HG02588 (cell line): ENCODE results near the gene MED12L.
A peak's percentile ranks its signal among the peaks of the same experiment; 100 is the strongest.

Source experiments
- ATAC-seq: cut with Tn5 transposase; IDR thresholded peaks from one replicate; pipeline ENCODE4 v1.9.1; 2021; ENCODE audit warnings: mild to moderate bottlenecking, moderate library complexity; ENCODE audit not compliant: unreplicated experiment

Gene MED12L

DNA sequence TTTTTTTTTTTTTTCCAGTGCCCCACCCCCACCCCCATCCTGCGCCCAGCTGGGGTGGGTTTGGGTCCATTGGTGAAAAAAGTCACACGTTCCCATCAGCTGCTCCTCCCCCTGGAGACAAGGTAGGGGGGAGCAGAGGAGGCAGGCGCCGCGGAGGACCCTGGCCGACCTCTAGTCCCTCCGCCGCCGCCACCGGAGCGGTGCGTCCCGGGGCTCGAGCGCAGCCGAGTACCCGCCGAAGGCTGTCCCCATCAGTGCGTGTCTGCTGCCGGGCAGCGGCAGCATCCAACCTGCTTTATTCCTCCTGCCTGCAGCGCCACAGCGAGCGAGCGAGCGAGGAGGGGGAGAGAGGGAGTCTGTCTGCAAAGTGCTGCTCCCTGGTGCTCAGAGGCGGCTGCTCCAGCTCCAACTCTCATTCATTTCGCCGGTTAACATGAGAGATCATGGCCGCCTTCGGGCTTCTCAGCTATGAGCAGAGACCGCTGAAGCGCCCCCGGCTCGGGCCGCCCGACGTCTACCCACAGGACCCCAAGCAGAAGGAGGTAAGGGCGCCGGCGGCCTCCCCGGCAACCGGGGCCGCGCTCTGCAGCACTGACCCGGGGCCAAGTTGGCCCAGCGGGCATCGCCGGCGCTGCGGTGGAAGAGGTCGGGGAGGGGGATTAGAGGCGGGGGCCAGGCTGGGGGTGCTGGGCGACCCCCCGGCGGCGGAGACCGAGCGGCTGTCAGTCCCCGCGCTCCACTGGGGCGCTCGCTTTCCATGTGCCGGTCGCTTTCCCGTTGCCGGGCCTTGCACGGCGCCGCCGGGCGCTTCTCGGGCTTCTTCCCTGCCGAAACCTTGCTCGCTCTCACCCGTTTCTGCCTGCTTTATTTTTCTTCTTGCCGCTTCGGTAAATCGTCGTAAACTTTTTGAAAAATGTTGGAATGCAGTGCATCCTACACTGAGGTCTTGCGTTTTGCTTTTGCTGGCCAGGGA lies 1.3 kb downstream of the MED12L start:
- peak; percentile 66 for ATAC-seq

DNA sequence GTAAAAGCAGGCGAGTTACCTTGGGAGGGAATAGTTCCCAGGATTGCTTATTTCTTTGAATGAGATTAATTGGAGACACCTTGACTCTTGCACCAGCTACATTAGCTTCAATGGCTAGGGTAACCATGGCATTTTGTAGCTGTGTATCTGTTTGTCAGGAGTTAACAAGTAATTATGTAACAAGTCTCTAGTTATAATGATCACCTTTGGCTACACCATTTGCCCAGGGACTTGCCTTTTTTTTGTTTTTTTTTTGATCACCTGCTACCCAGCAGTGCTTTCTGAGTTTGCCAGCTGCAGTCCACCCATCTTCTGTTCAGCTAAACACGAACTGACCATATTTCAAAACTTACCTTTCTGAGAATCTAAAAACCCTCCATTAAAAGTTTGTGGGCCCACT lies 2.2 kb downstream of the MED12L start:
- ATAC-seq: no peak

DNA sequence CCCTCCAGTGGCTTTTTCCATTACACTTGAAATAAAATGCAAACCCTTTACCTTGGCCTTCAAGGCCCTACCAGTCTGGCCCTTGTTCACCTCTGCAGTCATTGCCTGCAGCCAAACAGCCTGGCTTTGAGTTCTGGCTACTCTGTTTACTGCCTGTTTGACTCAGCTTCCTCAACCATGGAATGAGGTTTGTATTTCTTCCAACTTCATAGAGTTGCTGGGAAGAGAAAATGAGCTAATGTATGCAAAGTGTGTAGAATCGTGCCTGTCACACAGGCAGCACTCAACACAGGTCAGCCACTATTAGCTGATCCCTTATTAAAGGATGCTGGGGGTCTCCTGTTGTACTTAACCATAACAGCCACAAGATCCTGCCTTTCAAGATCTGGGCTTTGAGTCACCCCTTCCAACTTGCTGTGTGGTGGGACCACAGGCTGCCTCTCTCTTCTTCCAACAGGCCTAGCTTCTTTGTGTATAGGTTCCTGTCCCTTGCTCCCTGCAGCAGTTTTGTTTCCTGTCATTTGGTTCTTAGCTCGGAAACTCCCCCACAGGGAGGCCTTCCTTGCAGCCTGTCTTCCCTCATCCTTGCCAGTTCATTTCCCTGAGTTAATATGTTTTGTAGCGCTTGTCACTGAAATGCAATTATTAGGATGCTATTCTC lies 6.4 kb downstream of the MED12L start:
- ATAC-seq: no peak

DNA sequence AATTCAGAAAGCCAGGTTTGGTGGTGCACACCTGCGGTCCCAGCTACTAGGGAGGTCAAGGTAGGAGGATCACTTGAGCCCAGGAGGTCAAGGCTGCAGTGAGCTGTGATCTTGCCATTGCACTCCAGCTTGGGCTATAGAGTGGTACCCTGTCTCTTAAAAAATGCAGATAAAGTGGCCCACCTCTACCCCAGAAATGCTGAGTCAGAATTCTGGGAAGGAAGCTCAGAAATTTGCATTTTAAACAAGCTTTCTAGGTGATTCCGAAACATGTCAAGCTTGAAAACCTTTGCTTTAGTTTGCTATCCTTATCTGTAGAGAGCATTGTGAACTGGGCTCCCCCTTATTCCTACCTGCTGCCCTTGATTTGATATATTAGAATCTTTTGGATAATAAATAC lies 7.7 kb downstream of the MED12L start:
- ATAC-seq: no peak

DNA sequence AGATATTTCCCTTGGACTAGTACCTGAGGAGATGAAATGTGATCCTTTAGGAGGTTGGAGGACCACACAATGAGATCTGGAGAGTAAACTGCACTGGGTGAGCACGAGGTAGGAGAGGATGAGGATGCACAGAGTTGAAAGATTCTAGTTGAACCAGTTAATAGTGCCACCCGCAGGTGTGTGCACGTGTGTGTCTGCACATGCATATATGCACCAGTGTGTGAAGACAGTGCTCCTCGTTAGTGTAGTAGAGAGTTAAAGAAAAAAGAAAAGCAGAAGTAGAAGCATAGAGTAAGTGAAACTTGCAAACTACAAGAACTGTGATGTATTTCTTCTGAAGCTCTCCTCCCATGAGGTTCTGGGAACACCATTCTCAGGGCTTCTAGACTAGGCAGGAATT lies 8.4 kb downstream of the MED12L start:
- ATAC-seq: no peak

DNA sequence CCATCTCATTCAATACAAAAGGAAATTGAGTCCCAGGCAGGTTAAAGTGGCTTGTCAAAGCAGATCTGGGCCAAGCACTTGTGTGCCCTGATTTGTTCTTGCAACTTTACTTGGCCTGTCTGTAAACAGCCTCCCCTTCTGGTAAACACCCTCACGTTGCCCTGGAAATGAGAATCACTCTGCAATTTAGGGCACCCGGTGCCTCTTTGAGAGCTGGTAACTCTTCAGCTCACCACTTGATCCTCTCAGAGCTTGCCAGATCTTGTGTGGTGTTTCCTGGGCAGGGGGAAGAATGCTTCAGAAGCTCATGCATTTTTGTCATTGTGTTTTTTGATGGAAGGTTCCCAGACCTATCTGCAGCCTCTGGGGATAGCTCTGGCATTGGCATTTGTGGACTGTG lies 11.3 kb downstream of the MED12L start:
- ATAC-seq: no peak

DNA sequence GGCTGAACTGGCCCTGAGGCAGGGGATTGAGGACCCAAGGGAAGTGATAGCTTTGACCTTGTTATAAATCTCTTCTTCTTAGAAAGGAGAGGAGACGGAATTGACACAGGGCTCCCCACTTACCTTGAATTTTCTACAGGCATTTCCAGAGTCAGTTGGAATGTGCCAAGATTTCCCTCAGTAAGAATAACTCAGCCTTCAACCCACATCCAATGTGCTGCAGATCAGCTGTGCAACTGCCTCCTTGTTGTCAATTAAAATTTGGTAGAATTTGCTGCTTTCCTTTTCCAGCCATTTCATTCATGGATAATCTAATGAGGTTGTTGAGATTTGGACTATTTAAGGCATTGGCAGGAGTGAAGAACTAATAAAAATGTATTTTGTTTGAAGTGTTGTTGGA lies 14.6 kb downstream of the MED12L start:
- ATAC-seq: no peak

DNA sequence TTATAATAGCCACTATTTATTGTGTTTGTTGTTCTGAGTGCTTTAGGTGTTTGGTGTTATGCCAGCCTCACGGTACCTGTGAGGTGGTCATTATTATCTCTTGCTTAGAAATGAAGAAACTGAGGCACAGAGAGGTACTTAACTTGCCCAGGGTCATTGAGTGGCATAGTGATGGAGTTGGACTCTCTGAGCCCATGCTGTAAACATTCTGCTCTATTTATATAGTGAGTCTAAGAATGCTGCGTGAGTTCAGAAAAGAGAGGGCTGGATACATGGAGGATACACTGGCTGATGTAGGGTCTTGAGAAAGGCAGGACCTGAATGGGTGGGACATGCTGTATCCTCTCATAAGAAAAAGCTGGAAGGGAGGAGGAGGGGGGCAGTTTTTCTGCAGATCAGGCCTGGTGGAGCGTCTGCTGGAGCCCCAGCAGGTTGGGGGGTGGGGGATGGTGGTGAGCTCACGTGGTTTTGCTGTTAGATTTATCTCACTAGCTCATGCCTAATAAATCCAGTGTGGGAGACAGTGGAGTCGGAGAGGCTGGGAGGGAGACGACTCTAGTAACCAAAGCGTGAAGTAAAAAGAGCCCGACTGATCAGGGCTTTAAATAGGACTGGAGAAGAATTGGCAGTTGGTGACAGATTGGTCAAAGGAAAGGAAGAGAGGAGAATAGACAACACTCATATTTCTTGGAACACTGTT lies 16.0 kb downstream of the MED12L start:
- ATAC-seq: no peak

DNA sequence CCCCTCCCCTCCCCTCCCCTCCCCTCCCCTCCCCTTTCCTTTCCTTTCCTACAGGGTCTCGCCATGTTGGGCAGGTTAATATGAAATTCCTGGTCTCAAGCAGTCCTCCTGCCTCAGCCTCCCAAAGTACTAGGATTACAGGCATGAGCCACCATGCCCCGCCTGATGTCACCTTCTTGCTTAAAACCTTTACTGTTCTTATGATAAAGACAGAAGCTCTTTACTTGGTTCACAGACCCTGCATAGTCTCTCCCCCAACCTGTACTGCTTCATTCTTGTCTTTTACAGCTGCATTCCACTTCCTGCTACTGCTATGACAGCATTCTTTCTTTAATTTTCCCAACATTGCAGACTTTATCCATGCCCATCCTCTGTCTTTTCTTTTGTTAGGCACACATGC lies 20.8 kb downstream of the MED12L start:
- ATAC-seq: no peak

DNA sequence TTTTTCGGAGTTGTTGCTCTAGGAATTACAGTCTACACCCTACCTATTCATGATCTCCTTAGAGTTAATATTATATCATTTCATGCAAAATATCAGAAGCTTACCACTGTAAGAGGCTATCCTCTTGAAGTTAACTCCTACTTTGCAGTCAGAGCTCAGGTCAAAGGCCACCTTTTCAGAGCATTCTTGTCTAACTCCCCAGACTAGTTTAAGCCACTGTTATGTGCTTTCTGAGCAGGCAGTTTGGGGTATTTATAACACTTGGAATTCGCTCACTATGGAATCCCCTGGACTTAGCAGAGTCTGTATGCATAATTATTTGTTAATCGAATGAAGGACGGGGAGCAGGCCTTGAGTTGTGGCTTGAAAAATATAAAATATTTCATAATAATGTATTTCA lies 21.7 kb downstream of the MED12L start:
- ATAC-seq: no peak

DNA sequence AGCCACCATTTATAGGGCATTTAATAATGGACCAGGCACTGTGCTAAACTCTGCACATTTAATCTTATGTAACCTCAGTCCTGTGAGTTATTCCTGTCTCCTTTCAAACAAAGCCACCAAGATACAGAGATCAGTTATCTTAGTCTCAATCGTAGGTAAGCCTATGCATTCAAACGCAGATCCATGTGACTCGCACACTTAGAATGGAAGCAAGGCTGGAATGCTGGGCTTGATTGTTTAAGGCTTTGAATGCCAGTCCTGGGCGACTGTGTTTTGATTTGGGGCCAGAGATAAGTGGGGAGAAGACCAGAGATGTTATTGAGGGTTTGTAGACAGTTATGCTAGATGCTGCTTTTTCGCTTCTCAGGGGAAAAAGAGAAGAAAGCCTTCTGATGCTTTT lies 22.2 kb downstream of the MED12L start:
- ATAC-seq: no peak

DNA sequence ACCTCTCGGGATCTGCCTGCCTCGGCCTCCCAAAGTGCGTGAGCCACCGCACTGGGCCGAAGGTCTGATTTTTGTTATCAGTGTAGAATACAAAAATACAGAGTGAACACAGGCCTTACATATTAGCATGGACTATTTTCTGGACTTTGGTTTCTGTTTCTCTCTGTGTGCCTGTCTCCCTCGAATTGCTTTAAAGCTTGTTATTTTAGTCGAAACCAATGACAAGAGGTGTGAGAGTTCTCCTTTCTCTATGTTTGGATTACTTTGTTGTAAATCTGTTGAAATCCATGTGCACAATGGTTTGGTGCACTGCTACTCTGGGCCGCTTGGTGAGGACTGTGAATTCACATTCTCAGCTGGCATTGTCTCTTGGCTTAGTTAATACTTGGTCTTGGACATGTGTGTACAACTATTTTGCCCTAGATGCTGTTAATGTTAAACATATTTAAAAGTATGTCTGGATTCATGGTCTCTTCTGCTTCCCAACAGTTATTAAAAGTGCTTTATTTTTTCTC lies 23.9 kb downstream of the MED12L start:
- no peak for ATAC-seq

DNA sequence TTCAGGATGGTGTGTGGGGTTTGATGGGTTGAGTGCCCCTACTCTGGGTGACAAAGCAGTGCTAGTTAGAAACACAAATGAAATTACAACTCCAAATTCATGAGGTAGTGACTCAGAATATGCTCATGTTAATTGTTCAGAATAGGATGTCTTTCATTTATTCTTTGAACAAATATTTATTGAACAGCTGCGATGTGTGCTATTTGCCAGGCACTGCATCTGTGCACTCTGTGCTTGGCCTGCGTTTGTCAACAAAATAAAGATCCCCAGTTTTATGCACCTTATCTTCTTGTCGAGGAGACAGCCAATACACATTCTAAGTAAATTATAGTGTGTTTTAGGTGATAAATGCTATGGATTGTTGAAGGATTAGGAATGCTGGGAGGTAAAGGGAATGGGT lies 27.3 kb downstream of the MED12L start:
- no peak for ATAC-seq

DNA sequence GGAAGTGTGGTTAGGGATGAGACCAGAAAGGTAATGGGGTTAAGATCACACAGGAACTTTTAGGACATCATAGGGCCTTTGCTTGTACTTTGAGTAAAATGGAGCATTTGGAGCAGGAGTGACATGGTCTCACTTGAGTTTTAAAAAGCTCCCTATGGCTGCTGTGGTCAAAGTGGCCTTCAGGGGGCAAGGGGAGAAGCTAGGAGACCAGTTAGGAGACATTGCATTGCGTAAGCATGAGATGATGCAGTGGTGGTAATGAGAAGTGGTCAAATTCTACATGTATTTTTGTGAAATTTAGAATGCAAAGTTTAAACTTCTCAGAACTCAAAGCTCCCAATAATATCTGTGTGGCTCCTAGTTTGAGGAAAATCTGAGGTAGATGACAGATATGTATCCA lies 27.9 kb downstream of the MED12L start:
- ATAC-seq: no peak

DNA sequence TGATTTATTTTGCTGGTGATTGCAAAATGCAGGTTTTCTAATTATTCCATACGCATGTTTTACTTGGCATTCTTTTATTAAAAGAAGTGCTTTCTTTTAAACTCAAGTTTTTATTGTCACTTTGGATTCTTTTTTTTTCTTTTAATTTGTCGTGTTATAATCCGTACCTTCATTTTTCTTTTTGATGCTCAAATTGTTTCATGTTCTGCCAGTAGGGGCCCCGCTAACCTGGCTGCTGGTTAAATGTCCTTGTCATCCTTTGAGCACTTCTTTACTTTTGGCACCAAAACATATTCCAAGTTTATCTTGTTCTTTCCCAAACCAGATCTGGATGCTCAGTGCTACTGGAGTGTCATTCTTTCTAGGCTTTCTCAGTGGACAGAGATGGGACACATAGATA lies 31.6 kb downstream of the MED12L start:
- ATAC-seq: no peak

DNA sequence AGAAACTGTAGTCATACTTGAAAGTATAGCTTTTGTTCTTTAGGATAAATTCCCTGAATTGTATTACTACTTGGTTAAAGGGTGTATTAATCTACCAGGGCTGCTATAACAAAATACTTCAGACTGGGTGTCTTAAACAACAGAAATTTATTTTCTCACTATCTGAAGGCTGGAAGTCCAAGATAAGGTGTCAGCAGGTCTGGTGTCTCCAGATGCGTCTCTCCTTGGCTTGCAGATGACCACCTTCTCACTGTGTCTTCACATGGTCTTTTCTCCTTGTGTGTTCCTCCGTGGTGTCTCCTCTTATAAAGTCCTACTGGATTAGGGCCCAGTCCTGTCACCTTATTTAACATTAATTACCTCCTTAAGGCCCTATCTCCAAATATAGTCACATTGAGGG lies 33.7 kb downstream of the MED12L start:
- ATAC-seq: no peak

DNA sequence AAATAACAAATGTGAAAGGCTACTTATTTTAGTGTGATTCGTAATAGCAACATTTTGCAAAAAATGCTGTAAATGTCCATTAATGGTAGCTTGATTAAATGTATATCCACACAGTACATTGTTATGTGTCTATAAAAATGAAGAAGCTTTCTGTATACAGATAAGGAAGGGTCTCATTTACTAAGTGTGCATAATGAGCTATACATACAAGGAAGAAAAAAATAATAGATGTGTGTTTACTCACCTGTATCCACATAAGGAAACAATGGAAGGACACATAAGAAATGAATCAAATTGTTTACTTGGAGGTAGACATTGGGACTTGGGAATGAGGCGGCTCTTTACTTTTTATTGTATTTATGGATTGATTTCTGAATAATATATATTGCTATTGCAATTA lies 34.9 kb downstream of the MED12L start:
- no peak for ATAC-seq

DNA sequence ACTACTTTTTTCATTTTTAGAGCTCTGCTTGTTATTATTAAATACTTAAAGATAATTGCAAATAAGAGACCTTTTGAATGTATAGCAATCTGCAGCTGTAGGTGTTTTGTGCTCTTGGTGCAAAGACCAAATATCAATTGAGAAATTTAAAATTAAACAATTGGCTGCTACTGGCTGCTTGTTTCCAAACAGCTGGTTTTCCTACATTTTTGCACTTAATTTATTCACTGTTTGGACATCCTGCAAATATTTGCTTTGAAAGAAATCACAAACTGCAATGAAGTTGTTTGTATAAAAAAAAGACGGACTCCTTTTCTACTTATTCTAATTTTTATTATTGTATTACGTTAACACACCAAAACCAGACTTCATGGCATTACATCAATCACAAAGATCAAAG lies 35.6 kb downstream of the MED12L start:
- ATAC-seq: no peak

DNA sequence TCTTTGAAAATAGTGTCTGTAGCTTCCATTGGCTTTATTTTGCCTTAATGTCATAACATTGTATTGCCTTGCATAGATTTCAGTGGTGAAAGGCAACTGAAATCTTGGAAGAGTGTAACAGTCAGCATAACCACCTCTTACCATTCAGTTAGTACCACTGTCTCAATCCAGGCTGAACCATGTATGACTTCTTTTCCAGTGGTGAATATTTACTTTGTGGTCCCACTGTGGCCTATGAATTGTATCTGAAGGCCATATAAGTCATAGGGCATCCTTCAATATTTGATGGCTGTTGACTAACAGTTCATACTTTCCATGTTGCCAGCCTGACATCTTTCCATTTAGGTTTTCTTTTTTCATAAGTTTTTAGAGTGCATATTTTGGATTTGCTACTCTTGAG lies 38.4 kb downstream of the MED12L start:
- ATAC-seq: no peak

DNA sequence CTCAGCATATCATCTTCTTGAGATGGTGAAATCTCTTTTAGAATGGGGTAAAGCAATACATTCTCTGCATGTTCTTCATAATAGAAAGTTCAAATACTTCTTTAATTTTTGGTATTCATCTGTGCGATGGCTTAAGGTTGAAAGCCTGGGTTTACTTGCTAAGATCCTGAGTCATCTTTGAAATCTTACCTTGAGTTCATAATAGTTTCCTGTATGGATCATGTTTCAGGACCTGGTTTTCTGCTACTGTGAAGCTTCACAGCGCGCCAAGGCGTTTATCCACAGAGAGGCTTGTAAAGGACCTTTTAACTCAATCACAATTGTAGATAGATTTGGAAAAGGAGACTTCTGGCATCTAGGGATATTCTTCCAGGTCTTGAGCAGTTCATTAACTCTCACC lies 39.0 kb downstream of the MED12L start:
- no peak for ATAC-seq

DNA sequence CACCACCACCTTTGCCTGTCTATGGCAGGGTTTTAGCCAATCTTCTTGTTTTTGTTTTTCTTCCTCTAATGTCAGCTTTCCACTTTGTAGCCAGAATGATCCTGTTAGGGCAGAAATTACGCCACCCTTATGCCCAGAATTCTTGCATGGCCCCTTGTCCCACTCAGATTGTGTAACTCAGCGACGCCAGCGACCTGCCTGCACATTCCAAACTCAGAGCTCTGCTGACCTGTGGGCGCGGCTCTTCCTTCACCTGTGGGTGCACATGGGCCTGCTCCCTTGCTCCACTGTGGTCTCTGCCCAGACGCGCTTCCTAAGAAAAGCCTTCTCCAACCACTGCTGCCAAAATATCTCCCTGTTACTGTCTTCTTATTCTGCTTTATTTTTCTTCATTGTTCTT lies 45.0 kb downstream of the MED12L start:
- no peak for ATAC-seq

DNA sequence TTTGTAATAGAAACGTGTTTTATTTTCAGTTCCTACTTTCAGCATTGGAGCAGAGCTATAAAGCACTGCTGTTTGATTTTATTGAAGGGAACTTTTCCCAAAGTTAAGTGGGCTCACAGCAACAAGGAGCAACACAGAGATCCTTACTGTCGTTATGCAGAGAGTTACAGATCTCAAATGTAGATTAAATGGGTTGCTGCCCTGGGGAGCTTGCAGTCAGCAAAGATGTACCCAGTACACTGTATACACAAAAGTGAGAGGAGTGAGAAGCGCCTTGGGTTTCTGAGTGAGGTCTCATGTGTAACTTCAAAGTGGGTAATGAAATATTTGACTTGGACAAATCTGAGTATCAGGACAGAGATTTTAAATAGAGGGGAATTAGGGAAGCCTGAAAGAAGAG lies 47.7 kb downstream of the MED12L start:
- ATAC-seq: no peak
